ENCODE results near the gene ABI2.
"Not testable (repeated sequence)": the region's sequence is repeated elsewhere in the genome, so short reads cannot be mapped to it uniquely, and the experiment has no call there.

The ABI2 gene

DNA sequence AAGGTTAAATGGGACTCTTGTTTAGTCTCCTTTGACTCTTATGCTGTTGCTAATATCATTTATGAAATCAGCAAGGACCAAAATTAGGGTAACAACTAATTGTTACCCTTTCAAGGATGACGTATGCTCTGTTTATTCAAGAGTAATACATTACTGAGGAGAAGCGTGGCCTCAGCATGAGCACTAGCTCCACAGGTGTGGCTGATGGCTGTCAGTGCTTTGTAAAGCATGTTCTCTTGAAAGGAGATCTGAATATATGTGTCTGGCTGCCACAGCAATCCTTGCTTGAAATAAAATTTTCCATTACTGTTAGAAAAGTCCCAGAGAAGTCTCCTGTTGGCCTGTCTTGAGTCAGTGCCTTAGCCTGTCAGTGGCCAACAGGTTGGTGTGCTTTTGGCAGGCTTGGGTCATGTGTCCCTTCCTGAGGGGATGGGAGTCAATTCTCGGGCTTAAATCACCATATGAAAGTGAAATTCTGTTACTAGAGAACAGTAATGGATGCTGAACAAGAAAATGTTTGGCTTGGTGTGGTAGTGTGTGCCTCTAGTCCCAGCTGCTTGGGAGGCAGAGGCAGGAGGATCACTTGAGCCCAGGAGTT lies 32.7 kb downstream of the ABI2 start:
- peak; percentile 35 for DNase-seq

DNA sequence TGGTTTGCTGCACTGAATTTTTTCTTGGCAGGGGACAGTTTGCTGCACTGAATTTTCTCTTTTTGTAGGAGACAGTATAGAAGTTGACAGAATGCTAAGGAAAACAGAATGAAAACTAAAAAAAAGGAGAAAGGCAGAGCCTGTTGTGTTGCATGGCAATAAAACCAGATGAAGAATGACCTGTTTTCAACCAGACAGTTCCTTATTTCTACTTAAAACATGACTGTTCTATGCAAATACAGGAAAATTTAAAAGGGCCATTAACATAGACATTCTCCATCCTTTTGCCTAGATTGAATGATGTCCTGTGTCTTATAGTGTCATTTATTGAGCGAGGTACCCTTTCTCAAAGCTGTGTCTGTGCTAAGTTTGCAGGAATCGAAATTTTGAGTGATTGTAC lies 33.3 kb downstream of the ABI2 start:
- no peak for DNase-seq

DNA sequence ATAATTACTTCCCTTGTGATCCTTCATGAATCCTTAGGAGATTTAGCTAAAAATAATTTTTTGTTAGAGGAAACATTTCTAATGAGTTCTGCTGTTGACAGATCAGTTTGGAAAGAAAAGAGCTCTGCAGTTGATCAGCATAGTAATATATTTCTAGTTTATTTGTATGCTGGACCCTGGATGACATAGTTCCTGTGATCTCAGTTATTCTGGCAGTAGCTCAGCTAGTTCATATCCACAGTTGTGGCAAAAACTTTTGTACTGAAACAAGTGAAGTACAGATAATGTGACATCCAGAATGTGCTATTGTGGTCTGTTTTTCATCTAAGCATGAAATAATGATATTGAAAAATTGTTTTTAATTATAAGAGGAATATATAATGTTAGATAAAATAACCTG lies 33.7 kb downstream of the ABI2 start:
- no peak for DNase-seq

DNA sequence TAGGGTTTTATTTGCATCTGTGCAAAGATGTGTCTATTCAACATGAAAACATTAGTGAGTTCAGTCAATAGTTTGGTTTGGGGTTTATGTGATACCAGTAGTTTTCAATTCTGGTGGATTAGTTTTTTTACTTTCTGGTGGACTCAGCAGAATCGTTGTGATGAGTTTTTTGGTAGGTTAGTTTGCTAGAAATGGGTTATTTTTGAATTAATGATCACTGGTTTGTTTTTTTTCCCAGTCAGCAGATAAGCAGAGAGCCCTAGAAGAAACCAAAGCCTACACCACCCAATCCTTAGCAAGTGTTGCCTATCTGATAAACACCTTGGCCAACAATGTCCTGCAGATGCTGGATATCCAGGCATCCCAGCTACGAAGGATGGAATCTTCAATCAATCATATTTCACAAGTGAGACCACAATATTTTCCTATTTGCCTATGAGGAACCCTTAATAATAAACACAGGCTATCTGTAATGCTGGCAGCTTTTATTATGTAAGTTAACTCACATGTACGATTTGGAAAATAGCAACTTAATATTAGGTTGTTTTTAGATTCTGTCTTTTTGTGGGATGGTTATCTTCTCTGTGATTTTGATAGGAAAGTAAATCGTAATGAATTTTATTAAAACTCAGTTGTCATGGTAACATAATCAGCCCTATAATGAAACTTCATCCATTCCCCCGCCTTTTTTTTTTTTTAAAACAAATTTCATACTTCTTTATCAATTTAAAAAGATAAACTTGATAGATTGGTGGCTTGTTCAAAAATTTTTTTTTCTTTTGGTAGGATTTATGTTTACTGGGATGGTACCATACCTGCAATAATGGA lies 38.7 kb downstream of the ABI2 start:
- no peak for DNase-seq

DNA sequence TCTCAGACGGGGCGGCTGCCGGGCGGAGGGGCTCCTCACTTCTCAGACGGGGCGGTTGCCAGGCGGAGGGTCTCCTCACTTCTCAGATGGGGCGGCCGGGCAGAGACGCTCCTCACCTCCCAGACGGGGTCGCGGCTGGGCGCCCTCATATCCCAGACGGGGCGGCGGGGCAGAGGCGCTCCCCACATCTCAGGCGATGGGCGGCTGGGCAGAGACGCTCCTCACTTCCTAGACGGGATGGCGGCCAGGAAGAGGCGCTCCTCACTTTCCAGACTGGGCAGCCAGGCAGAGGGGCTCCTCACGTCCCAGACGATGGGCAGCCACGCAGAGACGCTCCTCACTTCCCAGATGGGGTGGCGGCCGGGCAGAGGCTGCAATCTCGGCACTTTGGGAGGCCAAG lies 44.5 kb downstream of the ABI2 start:
- DNase-seq: not testable (repeated sequence)

GRCh38 chr2:203376173-203376572 lies 48.0 kb downstream of the ABI2 start:
- DNase-seq: no peak

- DNase-seq: no peak
These were observed 51.0 kb downstream of the ABI2 start for GRCh38 chr2:203379156-203379555.

DNA sequence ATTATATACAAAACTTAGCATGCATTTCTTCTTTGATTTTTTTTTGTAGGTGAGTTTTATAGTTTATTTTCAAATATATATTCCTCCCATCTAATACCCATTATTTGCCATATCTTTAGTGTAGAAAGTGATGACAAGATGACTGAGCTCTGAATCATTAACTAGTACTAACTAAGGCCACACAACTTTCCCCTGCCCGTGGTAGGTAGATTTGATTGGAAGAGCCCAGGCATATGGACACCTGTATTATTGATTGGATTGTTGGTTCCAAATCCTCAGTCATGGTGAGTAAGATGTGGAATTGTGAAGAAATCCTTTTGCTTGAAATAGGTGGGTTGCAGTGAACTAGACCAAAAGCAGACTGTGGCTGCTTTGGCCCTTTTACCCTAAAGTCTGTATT lies 54.8 kb downstream of the ABI2 start:
- DNase-seq: no peak

DNA sequence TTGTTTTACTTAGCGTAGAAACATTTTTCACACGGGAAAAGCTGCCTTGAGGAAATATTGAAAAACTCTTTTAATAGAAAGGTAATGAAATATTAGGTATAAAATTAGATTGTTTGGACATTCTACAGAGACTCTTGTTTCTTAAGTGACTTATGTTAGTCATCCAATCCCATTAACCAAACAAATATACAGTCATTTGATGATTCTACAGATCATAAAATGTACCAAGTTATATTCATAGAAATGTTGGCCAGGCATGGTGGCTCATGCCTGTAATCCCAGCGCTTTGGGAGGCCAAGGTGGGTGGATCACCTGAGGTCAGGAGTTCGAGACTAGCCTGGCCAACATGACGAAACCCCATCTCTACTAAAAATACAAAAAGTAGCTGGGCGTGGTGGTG lies 60.0 kb downstream of the ABI2 start:
- not testable (repeated sequence) for DNase-seq

GRCh38 chr2:203394519-203395227 lies 66.5 kb downstream of the ABI2 start:
- no peak for DNase-seq

DNA sequence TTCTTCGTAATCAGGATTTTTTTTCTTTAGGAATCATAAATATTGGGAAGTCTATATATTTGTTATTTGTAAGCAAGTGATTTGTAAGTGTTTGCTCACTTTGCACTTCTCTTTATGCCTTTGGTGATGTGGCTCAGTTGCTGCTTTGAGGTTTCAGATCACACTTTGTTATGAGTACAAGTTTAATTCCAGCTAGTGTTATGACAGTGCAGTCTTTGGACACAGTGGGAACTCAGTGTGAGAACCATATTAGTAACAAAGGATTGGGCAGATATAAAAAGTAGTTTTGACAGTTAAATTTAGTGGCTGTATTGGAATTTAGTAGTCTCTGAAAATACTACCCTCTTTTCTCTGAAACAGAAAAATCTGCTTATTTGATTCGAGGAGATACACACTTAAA lies 67.7 kb downstream of the ABI2 start:
- DNase-seq: no peak

DNA sequence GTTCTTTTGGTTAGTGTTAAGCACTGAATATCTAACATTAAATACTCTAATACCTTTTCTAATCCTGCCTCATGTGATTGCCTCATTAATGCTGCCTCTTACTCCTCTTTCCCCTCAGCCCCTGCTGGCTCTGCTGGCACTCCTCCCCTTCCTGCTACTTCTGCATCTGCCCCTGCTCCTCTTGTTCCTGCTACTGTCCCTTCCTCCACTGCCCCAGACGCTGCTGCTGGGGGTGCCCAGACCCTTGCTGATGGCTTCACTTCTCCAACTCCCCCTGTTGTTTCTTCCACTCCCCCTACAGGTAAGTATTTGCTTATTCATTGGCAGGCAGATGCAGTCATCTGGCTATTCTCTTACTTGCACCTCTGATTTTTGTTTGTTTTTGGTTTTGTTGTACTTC lies 68.5 kb downstream of the ABI2 start:
- DNase-seq: no peak

DNA sequence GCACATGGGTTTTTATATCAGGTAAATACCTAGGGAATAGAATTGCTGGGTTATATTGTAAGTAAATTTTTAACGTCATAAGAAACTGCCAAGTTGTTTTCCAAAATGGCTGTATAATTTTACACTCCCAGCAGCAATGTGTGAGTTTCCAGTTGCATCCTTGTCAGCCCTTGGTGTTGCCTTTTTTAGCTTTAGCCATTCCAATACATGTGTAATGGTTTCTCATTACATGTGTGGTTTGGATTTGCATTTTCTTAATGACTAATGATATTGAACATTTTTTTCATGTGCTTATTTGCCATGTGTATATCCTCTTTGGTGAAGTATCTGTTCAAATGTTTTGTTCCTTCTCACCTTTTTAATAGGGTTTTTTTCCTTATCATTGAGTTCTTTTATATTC lies 70.8 kb downstream of the ABI2 start:
- no peak for DNase-seq

DNA sequence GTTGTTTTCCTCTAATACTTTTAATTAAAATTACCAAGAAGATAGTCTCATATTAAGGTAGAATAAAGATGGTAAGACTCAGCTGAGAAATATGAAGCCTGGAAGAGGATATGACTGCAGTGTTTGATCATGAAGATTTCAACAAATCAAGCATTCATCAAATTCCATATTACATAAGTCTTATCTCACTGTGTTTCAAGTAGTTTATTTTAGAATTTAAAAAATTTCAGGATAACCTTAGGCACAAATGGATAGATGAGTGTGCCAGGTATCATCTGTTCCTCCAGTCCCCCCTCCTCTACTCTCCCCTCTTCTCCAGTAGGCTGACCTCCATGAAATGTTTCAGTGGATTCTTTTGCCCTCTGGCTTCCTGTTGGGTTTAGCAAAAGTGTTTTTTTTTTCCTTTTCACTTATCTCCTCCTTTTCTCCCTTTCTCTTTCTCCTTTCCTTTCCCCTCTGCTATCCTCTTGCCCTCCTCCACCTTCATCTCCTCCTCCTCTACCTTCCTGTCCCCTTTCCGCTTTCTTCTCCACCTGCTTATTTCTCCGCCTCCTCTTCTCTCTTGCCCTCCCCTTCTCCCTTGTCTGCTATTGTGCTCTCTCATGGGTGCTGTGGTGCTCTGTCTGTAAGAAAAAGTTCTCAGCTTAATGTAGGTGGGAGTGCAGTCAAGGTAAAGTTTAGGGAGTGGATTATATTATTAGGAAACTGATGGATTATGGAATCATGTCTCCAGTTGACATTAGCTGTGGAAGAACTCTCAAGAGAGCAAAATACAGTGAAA lies 72.8 kb downstream of the ABI2 start:
- DNase-seq: no peak

- DNase-seq: no peak
These were observed 76.8 kb downstream of the ABI2 start for GRCh38 chr2:203404996-203405395.

DNA sequence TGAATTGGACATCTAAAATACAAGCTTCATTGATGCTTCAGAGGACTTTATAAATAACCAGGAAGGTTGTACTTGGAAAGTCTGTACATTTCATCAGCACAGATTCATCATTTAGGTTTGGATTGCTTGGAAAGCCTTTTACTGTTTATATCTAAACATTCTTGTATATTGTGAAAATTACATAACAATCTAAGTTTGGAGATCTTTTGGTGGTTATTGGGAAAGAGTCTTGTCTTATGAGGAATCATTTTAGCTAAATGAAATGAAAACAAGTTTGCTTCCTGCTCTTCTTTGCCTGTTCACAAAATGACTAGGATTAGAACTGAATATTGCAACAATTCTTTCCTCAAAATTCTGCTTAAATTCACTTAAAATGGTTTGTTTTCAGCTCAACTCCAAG lies 79.3 kb downstream of the ABI2 start:
- no peak for DNase-seq

DNA sequence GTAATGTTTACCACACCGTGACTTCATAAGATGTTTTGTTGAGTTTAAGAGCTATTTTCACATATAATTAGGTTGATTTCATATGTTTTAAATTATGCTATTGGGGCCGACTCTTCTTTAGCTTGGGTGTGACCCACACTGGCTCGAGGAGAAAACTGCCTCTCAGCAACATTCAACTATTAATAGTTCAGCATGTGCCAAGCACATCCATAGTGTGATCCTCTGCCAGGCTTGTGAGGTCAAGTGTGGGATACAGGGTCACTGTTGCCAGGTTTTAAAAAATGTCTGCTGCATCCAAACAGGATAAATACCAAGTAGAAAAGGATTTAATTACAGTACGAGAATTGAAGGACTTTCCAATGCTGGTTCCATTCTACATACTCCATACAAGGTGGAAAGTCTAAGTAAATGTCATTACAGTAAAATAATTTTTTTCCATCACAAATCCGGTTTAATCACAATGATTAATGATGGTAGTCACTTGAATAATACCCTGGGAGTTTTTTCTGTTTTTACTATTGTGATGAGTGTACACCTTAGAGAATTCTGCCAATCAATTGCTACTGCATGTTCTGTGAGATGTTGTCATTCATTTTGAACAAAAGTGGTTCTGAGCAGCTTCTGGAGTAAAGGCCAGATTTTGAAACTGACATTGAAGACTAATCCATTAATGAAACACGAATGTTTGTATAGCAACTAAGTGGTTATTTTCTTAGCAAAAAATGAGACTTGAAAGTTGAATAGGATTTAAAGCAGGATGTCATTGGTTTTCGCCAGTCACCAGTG lies 84.5 kb downstream of the ABI2 start:
- no peak for DNase-seq

GRCh38 chr2:203413796-203414195 lies 85.6 kb downstream of the ABI2 start:
- DNase-seq: no peak

- no peak for DNase-seq
These were observed 90.1 kb downstream of the ABI2 start for GRCh38 chr2:203418271-203418670.

- DNase-seq: no peak
These were observed 98.9 kb downstream of the ABI2 start for GRCh38 chr2:203427061-203427460.

DNA sequence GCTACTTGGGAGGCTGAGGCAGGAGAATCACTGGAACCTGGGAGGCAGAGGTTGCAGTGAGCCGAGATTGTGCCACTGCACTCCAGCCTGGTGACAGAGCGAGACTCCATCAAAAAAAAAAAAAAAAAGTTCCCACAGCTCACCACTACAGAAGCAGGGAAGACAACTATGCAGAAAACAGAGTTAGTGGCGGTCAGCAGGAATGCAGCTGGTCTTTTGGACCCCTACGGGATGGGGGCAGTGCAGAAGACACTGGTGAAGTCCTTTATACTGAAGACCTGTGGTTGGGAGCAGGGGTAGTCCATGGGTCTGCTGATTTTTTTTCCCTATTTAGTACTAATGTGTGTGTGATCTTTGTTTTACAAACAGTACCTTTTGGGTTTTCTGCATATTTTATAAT lies 101.4 kb downstream of the ABI2 start:
- DNase-seq: not testable (repeated sequence)

- DNase-seq: no peak
These were observed 103.4 kb downstream of the ABI2 start for GRCh38 chr2:203431391-203432185.
